Measurements from ENCODE around the gene TLCD3B.

TLCD3B gene

GRCh38 chr16:30007378-30007895 is 23.6 kb downstream of the TLCD3B start:
- Histone ChIP-seq H3K27ac (no peak overlapping the region), H3K4me3 (no peak overlapping the region)
- no peak for TF ChIP-seq CTCF (IDR thresholded peaks at IDR 0.05)
- no peak for DNase-seq (ENCODE audit: low spot score)

GRCh38 chr16:30006659-30007377 is 24.3 kb downstream of the TLCD3B start:
- DNase-seq (ENCODE audit: low spot score) = no peak
- no peak overlapping the region for H3K27ac ChIP-seq
- H3K4me3 ChIP-seq = no peak overlapping the region
- TF ChIP-seq CTCF (IDR thresholded peaks at IDR 0.05) = no peak

- DNase-seq (ENCODE audit: low spot score) = no peak
- Histone ChIP-seq H3K4me3 (no peak overlapping the region), H3K27ac (no peak overlapping the region)
- no peak for TF ChIP-seq CTCF (IDR thresholded peaks at IDR 0.05)
Measured at GRCh38 chr16:30006095-30006473, 25.0 kb downstream of the TLCD3B start.

GRCh38 chr16:30005341-30006094 is 25.6 kb downstream of the TLCD3B start:
- H3K4me3 ChIP-seq = no peak overlapping the region
- no peak for DNase-seq (ENCODE audit: low spot score)
- peak; percentile 62 for TF ChIP-seq CTCF (IDR thresholded peaks at IDR 0.05)
- no peak overlapping the region for H3K27ac ChIP-seq

GRCh38 chr16:30004811-30005242 is 26.2 kb downstream of the TLCD3B start:
- DNase-seq (ENCODE audit: low spot score) = no peak
- TF ChIP-seq CTCF (IDR thresholded peaks at IDR 0.05) = no peak
- H3K27ac ChIP-seq = no peak overlapping the region
- H3K4me3 ChIP-seq = no peak overlapping the region

GRCh38 chr16:30004424-30004776 is 26.7 kb downstream of the TLCD3B start:
- H3K27ac ChIP-seq = no peak overlapping the region
- DNase-seq (ENCODE audit: low spot score) = no peak
- H3K4me3 ChIP-seq = no peak overlapping the region
- no peak for TF ChIP-seq CTCF (IDR thresholded peaks at IDR 0.05)
